Right atrium auricular region (tissue), 2 donors: ENCODE results near the gene DYNLT2B. TPM values are rescaled to one million over a fixed set of nuclear protein-coding genes. Genes with fewer than 3 reads are reported as not detected.
"Not testable (repeated sequence)": the region's sequence is repeated elsewhere in the genome, so short reads cannot be mapped to it uniquely, and the experiment has no call there.

Experiments used
- DNase-seq: peaks from one replicate; pipeline ENCODE4 v3.0.0-alpha.2; 2019; ENCODE audit warnings: low spot score
- H3K27ac ChIP-seq, 2 donors: fragments of 200-600 bp; sonication (generic); 1 replicate in 1 of 2; 2 replicates in 1 of 2; pipeline ENCODE4 v1.5.1; 2016 to 2019
- H3K27me3 ChIP-seq, 2 donors: fragments of 200-600 bp; sonication (generic); one replicate each; pipeline versions ENCODE4 v1.5.1 to v1.6.0; 2017 to 2019
- H3K36me3 ChIP-seq: fragments of 200-600 bp; sonication (generic); one replicate; pipeline ENCODE4 v1.5.1; 2016
- H3K4me1 ChIP-seq, 2 donors: fragments of 200-600 bp; sonication (generic); one replicate each; pipeline versions ENCODE4 v1.5.1 to v1.6.0; 2017 to 2019
- H3K4me3 ChIP-seq, 2 donors: fragments of 200-600 bp; sonication (generic); 1 replicate in 1 of 2; 2 replicates in 1 of 2; pipeline ENCODE4 v1.5.1; 2017 to 2019; ENCODE audit warnings: mild to moderate bottlenecking in 1 of 2, moderate library complexity in 1 of 2
- H3K9me3 ChIP-seq, 2 donors: fragments of 200-600 bp; sonication (generic); one replicate each; pipeline ENCODE4 v1.5.1; 2019
- CTCF ChIP-seq, 2 donors: fragments of 200-600 bp; sonication (generic); IDR thresholded peaks; one replicate each; pipeline ENCODE4 v1.5.1; 2019; ENCODE audit warnings: antibody characterized with exemption in 2 of 2
- total RNA-seq, 2 donors: library from RNA; depleted of rRNA; stranded (reverse); fragments of >200 nt; gene quantifications; one replicate each; pipeline ENCODE4 v1.1.0, GENCODE V29; 2016

DYNLT2B gene
- total RNA-seq, 2 donors from 2014 or later: 4.3 to 6.3 TPM

- no peak for DNase-seq
- Histone ChIP-seq H3K4me3 (no peak overlapping the region), H3K36me3 (peaks cover 53% of the 10 kb centered on the region), H3K4me1 (no peaks in the 10 kb centered on the region), H3K27ac (no peak overlapping the region), H3K9me3 (no peaks in the 10 kb centered on the region), H3K27me3 (no peaks in the 10 kb centered on the region)
- TF ChIP-seq CTCF (IDR thresholded peaks at IDR 0.05): no peak
These were observed 57.3 kb downstream of the DYNLT2B start for GRCh38 chr3:196260784-196261183.

DNA sequence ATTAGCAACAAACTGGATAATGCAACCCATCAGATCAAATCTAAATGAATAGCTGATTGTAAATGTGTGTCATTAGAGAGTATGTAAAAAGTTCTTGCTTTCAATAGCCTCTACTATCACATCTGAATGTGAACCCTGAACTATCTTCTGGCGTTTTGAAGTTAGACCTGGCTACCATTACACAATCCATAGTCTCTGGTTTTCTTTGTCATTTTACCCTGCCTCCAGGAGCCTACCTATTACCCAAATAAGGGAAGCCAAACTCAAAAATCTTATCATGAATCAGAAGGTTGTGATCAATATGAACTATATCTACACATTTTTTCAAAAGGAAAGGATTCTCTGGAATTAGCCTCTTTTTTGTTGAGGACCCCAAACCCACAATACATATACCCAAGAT lies 62.3 kb downstream of the DYNLT2B start:
- no peak for DNase-seq
- peaks cover 40% of the 10 kb centered on the region for H3K36me3 ChIP-seq
- H3K4me1 ChIP-seq: no peaks in the 10 kb centered on the region
- no peak for TF ChIP-seq CTCF (IDR thresholded peaks at IDR 0.05)
- H3K27me3 ChIP-seq: no peaks in the 10 kb centered on the region
- no peak overlapping the region for H3K27ac ChIP-seq
- no peak overlapping the region for H3K4me3 ChIP-seq
- no peaks in the 10 kb centered on the region for H3K9me3 ChIP-seq

DNA sequence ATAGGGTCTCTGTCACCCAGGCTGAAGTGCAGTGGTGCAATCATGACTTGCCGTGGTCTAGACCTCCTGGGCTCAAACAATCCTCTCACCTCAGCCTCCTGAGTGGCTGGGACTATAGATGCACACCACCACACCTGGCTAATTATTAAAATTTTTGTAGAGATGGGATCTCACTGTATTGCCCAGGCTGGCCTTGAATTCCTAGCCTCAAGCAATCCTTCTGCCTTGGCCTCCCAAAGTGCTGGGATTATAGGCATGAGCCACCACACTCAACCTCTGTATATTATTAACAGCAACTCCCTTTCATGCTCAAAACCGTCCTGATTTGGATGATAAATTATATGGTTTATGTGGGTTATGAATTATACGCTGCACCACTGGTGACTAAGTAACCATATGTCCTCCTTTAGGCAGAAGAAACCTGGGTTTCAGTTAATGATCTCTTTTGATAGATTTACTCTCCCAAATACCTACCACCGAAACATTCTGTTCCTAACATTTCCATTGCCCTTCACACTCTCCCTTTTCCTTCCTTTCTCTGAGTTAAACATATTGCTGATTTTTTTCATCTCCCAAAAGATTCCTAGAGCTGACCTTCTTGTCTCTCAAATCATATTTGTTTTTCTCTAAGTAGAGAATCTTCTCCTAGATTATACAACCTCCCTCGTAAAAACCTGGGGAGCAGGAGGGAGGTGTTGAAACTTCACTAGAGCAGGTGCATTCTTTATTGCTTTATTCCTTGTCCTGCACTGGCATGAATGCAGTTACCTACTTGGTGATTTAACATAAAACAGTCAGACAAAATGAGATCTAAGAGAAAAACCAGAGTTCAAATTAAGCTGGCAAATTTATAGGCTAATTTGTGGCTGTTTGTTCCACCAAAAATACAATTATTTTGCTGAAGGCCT lies 63.4 kb downstream of the DYNLT2B start:
- TF ChIP-seq CTCF (IDR thresholded peaks at IDR 0.05): no peak
- Histone ChIP-seq H3K27me3 (no peaks in the 10 kb centered on the region), H3K4me1 (no peaks in the 10 kb centered on the region), H3K9me3 (no peaks in the 10 kb centered on the region), H3K36me3 (peaks cover 33% of the 10 kb centered on the region), H3K4me3 (no peak overlapping the region), H3K27ac (no peak overlapping the region)
- no peak for DNase-seq

DNA sequence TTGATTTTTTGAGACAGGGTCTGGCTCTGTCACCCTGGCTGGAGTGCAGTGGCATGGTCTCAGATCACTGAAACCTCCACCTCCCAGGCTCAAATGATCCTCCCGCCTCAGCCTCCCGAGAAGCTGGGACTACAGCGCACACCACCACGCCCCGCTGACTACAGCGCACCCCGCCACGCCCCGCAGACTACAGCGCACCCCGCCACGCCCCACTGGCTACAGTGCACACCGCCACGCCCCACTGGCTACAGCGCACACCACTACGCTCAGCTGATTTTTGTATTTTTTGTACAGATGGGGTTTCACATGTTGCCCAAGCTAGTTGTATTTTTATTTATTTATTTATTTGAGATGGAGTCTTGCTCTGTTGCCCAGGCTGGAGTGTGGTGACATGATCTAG lies 66.1 kb downstream of the DYNLT2B start:
- DNase-seq: no peak
- Histone ChIP-seq H3K36me3 (peaks cover 32% of the 10 kb centered on the region), H3K27me3 (no peaks in the 10 kb centered on the region), H3K27ac (no peak overlapping the region), H3K4me3 (no peak overlapping the region), H3K4me1 (no peaks in the 10 kb centered on the region), H3K9me3 (no peaks in the 10 kb centered on the region)
- no peak for TF ChIP-seq CTCF (IDR thresholded peaks at IDR 0.05)

DNA sequence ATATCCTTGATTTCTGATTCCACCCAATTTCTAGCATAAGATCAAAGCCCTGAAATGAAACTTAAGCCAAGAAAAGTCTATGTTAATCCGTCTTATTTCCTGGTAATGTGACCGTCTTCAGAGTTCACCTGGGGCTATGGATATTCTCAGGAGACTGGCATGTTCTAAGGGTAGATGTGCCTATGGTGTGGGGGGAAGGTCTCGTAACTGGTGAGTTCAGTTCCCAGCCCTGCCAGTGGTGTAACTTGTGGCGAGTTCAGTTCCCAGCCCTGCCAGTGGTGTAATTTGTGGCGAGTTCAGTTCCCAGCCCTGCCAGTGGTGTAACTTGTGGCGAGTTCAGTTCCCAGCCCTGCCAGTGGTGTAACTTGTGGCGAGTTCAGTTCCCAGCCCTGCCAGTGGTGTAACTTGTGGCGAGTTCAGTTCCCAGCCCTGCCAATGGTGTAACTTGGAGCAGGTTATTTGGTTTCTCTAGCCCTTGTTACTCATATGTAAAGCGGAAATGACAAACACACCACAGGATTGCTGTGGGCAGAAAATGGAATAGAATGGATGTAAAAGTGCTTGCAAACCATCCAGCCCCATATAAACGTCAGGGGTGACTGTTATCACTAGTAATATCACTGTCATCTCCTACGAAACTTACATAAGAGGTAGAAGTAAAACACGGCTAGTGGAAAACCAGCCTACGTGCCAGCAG lies 71.3 kb downstream of the DYNLT2B start:
- TF ChIP-seq CTCF (IDR thresholded peaks at IDR 0.05): no peak
- Histone ChIP-seq H3K9me3 (no peaks in the 10 kb centered on the region), H3K27ac (no peak overlapping the region), H3K4me1 (no peaks in the 10 kb centered on the region), H3K36me3 (peaks cover 44% of the 10 kb centered on the region), H3K27me3 (no peaks in the 10 kb centered on the region), H3K4me3 (no peak overlapping the region)
- DNase-seq: no peak

- H3K27me3 ChIP-seq, H3K27ac ChIP-seq, DNase-seq, H3K4me1 ChIP-seq, H3K9me3 ChIP-seq, H3K4me3 ChIP-seq: not testable (repeated sequence)
- peaks cover 58% of the 10 kb centered on the region for H3K36me3 ChIP-seq
These were observed 73.9 kb downstream of the DYNLT2B start for GRCh38 chr3:196244166-196244565.
